Stimulated activated CD8-positive, alpha-beta memory T cell treated with anti-CD3 and anti-CD28 coated beads, Interleukin-4, amount 100 ng/mL, for 4 hours (primary cell): ENCODE measurements around the gene SH3RF1.
"Not testable (repeated sequence)": the region's sequence is repeated elsewhere in the genome, so short reads cannot be mapped to it uniquely, and the experiment has no call there.

Experiments
- DNase-seq, 2 donors: peaks; one replicate each; pipeline ENCODE4 v3.0.0-alpha.2; 2020; ENCODE audit warnings: low read depth in 2 of 2, low spot score in 1 of 2

The SH3RF1 gene

GRCh38 chr4:169229571-169230028, 41.2 kb downstream of the SH3RF1 start:
- DNase-seq, result no peak

DNA sequence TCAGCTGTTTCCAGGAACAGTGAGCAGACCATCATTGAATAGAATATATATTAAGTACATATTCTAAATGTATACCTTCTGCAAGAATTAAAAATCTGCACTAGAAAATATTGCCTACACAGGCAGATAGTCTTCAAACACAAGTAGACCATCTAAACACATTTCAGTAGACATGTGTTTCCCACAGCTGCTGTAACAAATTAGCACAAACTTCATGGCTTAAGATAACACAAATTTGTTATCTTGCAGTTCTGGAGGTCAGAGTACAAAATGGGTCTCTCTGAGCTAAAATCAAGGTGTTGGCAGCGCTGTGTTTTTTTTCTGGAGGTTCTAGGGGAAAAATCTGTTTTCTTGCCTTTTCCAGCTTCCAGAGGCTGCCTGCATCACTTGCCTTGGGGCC, 42.7 kb downstream of the SH3RF1 start:
- no peak for DNase-seq

DNA sequence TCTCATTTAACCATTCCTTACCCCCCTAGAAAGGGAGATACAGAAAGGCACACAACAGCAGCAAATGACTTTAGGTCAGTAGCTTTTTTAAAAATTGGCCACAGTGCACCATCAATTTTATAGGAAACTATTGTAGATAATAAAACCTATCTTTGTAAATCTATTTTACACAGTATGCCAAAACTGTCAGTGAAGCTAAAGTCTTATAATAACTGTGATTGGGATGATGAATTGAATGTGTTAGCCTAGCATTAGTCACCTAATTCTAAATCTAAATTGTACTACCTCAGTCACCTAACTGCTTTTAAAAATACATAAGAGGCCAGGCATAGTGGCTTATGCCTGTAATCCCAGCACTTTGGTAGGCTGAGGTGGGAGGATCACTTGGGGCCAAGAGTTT, 44.2 kb downstream of the SH3RF1 start:
- no peak for DNase-seq

DNA sequence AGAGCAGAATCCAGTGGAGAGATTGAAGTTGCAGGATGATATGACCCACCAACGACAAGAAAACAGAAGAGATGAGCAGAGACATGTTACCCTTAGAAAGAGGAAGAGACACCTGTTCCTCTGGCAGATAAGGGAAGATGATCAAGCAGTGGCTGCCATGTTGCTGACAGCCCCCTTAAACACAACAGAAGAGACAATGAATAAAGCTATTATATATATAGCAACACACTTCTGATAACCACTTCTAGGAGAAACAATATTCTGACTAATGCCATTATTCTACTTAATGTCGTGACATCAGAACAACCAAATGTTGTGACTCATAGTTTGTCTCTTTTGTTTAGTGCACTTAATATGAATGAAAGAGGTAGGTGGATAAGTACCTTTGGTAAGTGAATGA, 44.9 kb downstream of the SH3RF1 start:
- no peak for DNase-seq

DNA sequence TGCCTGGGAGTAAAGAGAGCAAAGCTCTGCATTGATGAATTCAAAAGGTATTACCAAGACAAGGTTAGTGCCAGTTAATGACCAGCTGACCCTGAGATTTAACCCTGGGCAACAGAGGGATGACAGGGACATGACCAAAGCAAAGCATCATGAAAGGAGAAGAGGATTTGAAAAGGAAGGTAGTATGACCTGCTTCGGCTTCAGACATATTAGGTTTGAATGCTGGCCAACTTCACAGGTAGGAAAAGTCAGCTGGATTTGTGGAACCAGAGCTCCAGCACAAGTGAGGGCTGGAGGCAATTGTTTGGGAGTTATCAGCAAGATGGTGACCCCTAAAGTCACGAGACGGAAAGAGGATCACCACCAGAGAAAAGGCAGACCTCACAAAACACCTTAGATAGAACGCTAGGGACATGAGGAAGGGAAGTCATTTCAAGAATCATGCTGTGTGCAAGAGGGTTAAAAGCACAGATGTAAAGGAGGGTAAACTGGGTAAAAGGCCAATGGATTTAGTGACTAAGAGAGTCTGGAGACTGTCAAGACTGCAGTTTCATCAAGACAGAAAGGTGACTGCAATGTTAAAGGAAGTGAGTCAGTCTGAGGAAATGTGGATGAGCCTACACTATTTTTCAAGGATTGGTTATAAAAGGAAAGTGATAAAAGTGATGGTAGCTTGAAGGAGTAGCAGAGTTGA, 45.6 kb downstream of the SH3RF1 start:
- no peak for DNase-seq

DNA sequence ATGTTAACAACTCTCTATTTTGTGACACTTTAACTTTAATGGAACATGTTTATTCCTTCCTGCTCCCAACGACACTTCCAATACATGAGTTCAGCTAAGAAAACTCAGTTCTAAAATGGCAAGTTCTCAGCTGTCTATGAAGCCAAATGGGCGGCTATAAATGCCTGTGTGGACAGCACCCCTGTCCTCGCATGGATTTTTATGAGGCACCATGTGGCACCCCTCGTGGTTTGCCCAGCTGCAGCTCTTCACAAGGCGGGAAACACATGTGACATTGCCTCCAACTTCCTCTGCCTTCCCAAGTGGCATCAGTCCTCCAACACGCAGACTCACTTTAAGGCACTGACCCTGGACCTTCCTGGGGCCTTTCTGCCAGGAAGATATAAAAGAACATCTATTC, 48.0 kb downstream of the SH3RF1 start:
- DNase-seq, result no peak

- DNase-seq, result no peak
These were observed 49.1 kb downstream of the SH3RF1 start for GRCh38 chr4:169221662-169222061.

- no peak for DNase-seq
These were observed 49.8 kb downstream of the SH3RF1 start for GRCh38 chr4:169220854-169221411.

- DNase-seq, result no peak
These were observed 50.3 kb downstream of the SH3RF1 start for GRCh38 chr4:169220447-169220846.

DNA sequence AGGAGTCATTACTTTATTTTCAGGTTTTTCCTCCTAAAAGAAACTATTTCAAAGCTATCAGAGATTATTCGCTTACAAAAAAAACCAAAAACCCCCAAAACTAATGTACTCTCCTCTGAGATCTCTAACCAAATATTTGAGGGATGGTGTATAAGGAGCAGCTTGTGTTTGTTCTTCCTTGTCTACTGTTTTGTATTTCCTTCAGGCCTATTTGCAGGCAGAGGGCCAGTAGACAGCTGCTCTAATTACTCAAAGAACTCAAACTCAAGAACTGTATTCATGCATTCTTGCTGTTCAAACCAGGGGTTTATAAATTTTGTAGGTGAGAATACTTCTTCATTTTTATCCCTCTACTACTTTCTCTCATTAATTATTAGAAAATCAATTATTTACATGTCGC, 51.3 kb downstream of the SH3RF1 start:
- DNase-seq, result no peak

GRCh38 chr4:169215656-169216055, 55.1 kb downstream of the SH3RF1 start:
- DNase-seq, result no peak

GRCh38 chr4:169212981-169213380, 57.8 kb downstream of the SH3RF1 start:
- no peak for DNase-seq

GRCh38 chr4:169210504-169211118, 60.1 kb downstream of the SH3RF1 start:
- DNase-seq, result no peak

- DNase-seq, result no peak
These were observed 61.3 kb downstream of the SH3RF1 start for GRCh38 chr4:169209388-169209883.

DNA sequence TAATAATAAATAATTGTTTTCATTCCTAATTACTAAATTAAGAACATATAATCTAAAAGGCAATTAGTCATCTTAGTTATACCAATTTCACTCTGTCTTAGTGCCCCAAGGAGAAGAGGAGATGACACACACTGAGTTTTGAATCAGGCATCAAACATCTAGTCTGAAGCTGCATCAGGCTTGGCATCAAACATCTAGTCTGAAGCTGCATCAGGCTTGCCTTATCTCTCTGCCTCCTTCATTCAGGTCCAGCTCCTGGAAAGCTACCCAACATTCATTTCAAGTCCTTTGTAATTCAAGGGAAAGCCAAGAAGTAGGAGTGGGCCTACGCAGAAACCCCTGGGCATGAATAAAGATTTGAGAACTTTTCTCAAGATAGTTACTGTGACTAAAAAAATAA, 62.2 kb downstream of the SH3RF1 start:
- DNase-seq, result no peak

DNA sequence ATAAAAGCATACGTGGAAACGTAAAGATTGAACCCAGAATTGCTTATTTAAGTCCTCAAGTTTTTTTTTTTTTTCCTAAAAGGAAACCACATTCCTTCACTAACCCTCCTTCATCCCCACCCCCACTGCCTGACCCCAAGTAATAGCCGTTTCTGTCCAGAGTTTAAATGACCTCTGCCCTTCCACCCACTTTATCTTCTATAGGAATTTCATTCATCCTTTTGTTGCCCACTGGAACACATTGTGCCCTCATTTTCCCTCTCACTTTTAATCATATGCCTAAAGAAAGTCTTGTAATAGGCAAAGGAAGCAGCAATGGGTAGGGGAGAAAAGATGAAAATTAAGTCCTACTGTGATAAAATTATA, 62.7 kb downstream of the SH3RF1 start:
- no peak for DNase-seq

GRCh38 chr4:169207436-169208089, 63.2 kb downstream of the SH3RF1 start:
- DNase-seq, result no peak

- DNase-seq, result no peak
These were observed 65.0 kb downstream of the SH3RF1 start for GRCh38 chr4:169205744-169206080.

GRCh38 chr4:169205075-169205743, 65.5 kb downstream of the SH3RF1 start:
- no peak for DNase-seq

- no peak for DNase-seq
These were observed 66.9 kb downstream of the SH3RF1 start for GRCh38 chr4:169203891-169204290.

GRCh38 chr4:169203278-169203677, 67.5 kb downstream of the SH3RF1 start:
- DNase-seq, result not testable (repeated sequence)

GRCh38 chr4:169202878-169203277, 67.9 kb downstream of the SH3RF1 start:
- DNase-seq, result no peak
